Activated naive CD4-positive, alpha-beta T cell treated with anti-CD3 and anti-CD28 coated beads, Interleukin-2, amount 50 U/mL, for 16 hours (primary cell): Measurements from ENCODE around the gene MAMDC4.
A peak's percentile ranks its signal among the peaks of the same experiment; 100 is the strongest.

Experiments used
- DNase-seq: peaks from one replicate; pipeline ENCODE4 v3.0.0-alpha.2; 2020

The MAMDC4 gene

DNA sequence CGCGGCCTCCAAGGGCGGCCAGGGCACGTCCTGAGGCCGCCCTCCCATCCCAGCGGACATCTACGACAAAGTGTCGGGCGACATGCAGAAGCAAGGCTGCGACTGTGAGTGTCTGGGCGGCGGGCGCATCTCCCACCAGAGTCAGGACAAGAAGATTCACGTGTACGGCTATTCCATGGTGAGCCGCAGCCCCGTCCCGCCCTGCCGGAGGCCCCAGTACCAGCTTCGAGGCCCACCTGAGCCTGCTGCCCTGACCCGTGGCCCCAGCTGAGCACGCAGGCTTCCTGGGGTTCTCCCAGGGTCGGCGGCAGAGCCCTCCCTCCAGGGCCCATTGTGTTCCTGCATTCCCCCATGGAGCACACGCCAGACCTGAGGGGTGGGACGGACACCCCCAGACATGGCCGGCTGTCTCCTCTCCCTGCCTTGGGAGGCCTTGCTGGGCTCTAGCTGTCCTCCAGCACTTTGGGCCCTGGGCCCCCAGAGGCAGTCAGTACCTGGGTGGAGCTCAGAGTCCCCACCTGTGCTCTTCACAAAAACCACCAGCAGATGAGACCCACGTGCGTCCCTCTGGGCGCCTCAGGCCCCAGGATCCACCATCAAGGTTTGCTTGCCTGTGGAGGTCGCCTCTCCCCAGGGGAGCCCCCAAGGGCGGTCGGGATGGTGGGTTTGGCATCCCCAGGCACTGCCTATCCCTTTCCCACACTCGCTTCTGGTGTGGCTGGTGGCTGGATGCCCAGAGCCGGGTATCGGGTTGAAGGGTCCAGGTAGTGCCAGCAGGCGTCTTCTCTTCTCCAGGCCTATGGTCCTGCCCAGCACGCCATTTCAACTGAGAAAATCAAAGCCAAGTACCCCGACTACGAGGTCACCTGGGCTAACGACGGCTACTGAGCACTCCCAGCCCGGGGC is 1.9 kb upstream of the MAMDC4 start:
- no peak for DNase-seq

DNA sequence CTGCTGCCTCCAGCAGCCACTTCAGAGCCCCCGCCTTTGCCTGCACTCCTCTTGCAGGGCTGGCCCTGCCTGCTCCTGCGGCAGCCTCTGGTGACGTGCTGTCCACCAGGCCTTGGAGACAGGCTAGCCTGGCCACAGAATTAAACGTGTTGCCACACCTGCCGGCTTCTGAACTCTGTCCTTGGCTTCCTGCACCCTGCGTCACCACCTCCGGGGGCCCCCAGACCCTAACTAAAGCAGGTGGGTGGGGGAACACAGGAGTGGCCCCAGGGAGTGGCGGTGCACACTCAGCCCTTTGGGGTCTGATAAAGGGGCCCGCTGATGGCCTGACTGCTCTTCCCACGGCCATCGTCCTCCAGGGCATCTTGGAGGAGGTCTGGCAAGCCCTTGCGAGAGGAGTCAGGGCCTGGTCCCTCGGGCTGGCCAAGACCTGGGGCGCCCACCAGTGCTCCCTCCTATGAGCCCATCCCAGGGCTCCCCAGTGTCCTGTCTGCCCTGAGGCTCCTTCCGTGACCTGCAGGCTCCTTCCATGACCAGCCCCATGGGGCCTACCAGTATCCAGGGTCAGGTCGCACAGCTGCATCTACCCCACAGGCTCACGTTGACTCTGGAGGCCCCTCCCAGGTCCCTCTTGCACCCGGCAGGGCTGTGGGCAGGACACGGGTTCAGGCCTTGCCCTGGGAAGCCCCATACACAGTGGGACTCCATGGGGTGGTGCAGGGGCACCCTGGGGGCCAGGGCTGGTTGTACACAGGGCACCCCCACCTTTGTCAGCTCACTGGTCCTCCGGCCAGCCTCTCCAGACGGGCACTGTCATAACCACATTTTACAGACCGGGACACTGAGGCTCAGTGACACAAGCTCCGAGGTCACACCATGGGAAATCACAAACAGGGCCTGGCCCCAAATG is 1.0 kb upstream of the MAMDC4 start:
- DNase-seq: no peak

DNA sequence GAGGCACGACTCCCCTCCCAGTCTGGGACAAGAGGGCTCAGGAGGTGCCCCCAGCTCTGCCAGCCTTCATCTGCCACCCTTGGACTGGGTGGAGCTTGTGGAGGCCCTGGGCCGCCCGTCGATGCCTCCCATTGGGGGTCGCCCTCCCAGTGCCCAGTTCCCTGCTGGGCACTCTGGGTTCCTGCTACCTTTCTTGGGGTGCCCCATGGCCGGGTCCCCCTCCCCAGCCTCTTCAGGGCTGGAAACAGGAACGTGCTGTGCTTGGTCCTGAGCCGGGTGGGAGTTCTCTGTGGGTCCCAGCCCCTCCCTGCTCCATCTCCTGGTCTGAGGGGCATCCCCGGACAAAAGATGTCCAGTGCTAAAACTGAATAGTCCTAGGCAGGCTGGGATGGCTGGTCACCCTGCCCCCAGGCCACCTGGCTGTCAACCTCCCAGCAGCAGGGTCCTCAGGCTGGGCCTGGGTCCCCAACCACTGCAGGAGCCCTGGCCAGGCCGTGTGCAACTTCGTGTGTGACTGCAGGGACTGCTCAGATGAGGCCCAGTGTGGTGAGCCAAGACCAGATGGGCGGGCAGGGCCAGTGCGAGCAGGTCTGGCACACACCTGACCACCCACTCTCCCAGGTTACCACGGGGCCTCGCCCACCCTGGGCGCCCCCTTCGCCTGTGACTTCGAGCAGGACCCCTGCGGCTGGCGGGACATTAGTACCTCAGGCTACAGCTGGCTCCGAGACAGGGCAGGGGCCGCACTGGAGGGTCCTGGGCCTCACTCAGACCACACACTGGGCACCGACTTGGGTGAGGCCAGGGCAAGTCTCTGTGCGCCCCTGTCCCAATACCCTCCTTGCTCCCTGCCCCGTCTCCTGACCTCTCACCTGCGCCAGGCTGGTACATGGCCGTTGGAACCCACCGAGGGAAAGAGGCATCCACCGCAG is 784 bp downstream of the MAMDC4 start:
- DNase-seq: no peak

DNA sequence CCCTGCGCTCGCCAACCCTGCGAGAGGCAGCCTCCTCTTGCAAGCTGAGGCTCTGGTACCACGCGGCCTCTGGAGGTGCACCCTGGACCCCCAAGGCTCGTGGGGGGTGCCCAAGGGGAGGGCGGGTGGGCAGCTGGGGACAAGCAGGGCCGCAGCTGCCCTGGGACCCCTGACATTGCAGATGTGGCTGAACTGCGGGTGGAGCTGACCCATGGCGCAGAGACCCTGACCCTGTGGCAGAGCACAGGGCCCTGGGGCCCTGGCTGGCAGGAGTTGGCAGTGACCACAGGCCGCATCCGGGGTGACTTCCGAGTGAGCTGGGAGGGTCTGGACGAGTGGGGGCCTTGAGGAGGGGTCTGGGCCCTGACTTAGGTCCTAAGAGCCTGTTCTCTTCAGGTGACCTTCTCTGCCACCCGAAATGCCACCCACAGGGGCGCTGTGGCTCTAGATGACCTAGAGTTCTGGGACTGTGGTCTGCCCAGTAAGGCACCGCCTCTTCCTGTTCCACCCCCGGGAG is 1.5 kb downstream of the MAMDC4 start:
- peak; percentile 11 for DNase-seq

DNA sequence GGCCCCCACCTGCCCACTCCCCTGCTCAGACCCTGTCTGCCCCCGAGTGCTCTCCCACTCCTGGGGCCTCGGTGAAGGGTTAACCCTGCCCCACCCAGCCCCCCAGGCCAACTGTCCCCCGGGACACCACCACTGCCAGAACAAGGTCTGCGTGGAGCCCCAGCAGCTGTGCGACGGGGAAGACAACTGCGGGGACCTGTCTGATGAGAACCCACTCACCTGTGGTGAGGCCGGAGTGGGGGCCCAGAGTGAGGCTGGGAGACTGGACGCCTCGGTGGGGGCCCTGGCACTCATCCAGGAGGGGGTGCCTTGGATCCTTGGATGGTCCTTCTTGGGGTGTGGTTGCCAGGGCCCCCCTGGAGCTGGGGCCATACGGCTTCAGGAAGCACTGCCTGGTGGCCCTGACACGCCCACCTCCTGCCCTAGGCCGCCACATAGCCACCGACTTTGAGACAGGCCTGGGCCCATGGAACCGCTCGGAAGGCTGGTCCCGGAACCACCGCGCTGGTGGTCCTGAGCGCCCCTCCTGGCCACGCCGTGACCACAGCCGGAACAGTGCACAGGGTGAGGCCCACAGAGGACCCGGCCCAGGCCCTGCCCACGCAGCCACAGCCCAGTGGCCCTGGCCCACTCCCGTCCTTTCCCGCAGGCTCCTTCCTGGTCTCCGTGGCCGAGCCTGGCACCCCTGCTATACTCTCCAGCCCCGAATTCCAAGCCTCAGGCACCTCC is 2.1 kb downstream of the MAMDC4 start:
- DNase-seq: peak; percentile 11

DNA sequence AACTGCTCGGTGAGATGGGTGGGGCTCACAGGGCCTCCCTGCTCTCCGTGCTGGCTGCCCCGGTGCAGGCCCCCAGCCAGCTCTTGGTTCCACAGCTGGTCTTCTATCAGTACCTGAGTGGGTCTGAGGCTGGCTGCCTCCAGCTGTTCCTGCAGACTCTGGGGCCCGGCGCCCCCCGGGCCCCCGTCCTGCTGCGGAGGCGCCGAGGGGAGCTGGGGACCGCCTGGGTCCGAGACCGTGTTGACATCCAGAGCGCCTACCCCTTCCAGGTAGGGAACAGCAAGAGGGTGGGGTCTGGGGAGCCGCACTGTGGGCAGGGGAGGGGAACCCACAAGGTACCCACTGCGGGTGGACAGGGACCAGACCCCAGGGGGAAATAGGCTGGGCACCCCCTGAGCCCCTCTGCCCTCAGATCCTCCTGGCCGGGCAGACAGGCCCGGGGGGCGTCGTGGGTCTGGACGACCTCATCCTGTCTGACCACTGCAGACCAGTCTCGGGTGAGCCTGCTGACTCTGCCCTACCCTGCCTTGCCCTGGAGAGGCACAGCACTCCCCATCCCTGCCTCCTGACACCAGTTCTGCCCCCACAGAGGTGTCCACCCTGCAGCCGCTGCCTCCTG is 2.8 kb downstream of the MAMDC4 start:
- no peak for DNase-seq

DNA sequence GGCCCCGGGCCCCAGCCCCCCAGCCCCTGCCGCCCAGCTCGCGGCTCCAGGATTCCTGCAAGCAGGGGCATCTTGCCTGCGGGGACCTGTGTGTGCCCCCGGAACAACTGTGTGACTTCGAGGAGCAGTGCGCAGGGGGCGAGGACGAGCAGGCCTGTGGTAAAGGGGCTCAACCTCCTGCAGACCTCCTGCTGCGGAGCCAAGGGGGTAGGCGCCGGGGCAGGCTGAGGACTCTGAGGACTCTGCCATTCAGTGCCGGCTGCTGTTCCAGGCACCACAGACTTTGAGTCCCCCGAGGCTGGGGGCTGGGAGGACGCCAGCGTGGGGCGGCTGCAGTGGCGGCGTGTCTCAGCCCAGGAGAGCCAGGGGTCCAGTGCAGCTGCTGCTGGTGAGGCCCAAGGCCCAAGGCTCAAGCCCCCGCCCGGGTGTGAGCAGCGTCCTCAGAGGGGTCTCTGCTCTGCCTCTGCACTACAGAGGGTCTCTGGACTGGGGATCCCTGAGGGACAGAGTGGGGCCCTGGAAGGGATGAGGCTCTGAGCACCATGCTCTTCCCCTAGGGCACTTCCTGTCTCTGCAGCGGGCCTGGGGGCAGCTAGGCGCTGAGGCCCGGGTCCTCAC is 3.4 kb downstream of the MAMDC4 start:
- DNase-seq: peak; percentile 10

DNA sequence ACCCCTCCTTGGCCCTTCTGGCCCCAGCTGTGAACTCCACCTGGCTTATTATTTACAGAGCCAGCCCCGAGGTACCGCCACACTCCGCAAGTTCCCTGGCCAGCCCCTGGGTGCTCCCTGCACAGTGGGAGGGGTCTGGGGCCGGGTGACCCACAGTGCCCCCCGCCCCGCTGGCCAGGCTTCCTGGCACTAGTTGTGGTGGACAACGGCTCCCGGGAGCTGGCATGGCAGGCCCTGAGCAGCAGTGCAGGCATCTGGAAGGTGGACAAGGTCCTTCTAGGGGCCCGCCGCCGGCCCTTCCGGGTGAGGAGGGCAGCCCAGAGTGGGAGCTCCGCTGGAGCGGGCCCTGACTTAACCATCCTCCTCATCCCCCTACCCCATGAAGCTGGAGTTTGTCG is 3.9 kb downstream of the MAMDC4 start:
- no peak for DNase-seq

DNA sequence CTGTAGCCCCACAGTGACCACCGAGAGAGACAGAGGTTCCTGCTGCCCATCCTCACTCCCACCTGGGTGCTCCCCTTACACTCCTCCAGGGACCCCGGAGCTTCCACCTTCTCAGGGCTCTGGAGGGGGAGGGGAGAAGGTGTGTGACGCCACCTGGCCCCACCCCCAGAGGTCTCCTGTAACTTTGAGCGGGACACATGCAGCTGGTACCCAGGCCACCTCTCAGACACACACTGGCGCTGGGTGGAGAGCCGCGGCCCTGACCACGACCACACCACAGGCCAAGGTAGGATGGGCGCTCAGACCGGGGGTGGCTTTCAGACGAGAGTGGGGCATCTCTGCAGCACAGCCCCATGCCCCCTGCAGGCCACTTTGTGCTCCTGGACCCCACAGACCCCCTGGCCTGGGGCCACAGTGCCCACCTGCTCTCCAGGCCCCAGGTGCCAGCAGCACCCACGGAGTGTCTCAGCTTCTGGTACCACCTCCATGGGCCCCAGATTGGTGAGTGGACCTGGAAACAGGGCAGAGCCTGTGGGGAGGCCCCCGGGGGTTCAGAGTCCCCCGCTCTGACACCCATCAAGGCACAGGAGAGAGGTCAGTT is 4.5 kb downstream of the MAMDC4 start:
- DNase-seq: peak; percentile 9

DNA sequence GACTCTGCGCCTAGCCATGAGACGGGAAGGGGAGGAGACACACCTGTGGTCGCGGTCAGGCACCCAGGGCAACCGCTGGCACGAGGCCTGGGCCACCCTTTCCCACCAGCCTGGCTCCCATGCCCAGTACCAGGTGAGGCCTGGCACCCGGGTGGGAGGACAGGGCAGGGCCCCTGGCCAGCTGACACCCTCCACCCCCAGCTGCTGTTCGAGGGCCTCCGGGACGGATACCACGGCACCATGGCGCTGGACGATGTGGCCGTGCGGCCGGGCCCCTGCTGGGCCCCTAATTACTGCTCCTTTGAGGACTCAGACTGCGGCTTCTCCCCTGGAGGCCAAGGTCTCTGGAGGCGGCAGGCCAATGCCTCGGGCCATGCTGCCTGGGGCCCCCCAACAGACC is 5.0 kb downstream of the MAMDC4 start:
- DNase-seq: peak; percentile 10

DNA sequence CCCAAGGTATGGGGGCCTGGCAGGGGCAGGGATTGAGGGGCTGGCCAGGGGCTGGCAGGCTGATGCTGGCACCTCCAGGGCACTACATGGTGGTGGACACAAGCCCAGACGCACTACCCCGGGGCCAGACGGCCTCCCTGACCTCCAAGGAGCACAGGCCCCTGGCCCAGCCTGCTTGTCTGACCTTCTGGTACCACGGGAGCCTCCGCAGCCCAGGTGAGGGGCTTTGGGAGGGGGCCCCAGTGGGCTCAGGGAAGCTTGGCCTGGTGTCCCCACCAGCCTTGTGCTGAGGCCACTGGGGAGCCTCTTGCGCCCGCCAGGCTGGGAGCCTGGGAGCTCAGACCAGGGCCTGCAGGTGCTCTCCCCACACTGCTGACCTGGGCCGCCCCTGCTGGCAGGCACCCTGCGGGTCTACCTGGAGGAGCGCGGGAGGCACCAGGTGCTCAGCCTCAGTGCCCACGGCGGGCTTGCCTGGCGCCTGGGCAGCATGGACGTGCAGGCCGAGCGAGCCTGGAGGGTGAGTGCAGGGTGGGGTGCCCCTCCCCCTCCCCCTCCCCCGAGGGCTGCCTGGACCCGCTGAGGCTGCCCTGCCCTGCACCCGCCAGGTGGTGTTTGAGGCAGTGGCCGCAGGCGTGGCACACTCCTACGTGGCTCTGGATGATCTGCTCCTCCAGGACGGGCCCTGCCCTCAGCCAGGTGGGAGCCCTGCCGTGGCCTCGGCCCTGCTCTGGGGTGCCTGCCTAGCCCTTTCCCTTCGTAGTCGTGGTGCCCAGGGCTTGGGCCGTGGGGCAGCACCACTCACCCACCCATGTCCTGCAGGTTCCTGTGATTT is 5.7 kb downstream of the MAMDC4 start:
- peak; percentile 9 for DNase-seq

DNA sequence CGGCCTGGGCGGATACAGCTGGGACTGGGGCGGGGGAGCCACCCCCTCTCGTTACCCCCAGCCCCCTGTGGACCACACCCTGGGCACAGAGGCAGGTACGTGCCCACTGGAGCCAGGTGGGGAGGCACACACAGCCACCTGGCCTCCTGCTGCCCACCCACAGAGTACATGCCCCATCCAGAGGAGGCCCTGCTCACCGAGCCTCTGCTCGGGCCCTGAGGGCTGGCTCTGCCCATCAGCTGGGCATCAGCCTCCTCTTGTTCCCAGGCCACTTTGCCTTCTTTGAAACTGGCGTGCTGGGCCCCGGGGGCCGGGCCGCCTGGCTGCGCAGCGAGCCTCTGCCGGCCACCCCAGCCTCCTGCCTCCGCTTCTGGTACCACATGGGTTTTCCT is 6.3 kb downstream of the MAMDC4 start:
- DNase-seq: peak; percentile 10

DNA sequence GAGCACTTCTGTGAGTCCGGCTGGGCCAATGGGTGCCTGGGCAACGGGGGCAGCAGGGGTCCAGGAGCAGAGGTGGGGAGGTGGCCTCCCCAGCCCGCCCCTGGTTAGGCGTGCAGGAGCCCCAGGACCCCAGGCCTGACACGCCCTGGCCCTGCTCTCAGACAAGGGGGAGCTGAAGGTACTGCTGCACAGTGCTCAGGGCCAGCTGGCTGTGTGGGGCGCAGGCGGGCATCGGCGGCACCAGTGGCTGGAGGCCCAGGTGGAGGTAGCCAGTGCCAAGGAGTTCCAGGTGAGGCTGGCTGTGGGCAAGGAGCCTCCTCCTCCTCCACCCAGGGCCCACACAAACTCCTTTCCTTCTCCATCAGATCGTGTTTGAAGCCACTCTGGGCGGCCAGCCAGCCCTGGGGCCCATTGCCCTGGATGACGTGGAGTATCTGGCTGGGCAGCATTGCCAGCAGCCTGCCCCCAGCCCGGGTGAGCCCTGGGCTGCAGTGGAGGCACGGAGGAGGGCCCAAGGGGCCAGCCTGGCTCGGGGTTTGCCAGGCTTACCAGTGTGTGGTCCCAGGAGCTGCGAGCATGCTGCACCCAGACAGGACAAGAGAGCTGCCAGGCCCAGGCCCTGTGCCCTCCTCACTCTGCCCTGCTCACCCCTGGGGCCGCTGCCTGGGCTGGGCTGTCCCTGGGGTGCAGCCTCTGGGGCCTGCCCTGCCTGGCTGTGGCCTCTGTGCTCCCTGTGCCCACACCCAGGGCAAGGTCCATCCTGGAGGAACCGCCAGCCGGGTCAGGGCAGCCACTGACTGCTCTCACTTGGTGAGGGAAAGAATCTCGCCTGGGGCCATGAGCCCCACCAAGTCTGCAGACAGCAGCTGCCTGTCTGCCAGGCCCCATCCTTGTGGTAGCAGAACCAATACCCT is 7.0 kb downstream of the MAMDC4 start:
- DNase-seq: no peak

DNA sequence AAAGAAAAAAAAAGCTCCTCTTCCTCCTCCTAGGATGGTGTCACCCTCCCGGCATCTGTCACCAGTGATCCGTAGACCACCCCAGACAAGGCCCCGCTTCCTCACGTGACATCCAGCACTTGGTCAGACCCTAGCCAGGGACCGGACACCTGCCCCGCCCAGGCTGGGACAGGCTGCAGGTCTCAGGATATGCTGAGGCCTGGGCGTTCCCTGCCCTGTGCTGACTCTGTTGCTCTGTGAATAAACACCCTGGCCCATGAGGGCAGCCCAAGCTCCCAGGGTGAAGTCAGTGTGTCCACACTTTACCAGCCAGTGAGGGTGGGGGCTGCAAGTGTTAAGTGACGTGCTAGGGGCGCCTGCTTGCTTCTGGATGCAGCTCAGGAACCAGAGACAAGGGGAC is 8.4 kb downstream of the MAMDC4 start:
- DNase-seq: no peak

DNA sequence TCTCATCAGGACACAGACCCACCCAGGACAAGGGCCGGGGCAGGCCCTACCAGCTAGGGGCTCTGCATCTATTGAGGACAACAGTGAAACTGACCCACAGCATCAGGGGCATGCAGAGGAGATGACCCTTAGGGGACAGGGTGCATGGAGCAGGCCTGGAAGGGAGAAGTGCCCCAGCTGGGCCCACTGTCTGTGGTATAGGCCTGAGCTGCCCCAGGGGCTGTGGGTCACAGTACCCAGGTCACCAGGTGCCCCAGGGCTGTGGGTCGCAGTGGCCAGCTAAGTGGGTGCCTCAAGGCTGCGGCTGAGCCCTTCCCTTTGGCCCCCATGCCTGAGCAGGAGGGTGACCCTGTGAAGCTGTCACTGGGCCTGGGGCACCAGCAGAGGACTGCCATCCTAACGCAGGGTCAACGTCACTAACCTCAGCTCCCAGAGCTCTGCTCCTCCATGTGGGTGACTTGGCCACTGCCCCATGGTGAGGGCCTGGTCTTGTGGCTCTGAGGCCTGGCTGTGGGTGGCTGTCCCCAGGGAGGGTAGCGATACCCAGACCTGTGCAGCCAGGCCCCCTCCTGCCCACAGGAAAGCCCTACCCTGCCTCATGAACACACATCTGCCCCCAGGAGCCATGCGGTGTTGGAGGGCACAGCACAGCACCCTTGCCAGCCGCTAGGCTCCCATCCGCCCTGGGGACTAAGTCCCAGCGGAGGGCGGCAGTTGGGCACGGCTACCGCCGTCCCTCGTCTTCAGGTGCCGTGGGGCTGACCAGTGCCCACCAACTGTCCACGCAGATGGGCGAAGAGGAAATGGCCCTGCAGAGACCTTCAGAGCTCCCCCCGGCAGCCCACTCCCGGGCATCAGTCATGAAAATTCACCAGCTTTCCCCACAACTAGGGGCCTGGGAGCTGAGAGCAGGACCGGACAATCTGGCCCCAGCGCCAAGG is 9.1 kb downstream of the MAMDC4 start:
- DNase-seq: no peak

DNA sequence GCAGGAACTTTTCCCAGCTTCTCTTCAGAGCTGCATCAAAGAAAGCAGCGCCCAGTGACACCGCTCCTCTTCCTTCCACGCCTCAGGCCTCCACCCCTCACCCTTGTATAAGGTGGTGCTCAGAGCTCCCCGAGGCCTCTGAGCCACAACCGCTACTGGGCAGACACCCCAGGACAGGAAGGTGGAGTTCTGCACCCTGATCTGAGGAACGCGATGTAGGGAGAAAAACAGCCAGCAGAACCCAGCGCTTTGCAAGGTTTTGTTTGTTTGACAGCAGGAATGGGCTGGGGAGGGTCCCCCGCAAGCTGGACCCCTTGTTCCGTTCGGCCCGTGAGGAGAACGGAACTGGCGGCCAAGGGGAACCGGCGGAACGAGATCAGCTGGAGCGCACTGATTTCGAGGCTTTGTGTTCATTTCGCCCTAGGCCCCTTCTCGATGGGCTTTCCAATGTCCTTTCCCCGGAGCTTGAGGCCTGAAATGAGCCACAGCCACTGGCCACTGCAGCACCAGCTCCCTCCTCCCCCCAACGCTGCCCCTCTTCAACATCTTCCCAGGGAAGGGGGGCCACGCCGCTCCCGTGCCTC is 9.8 kb downstream of the MAMDC4 start:
- no peak for DNase-seq
